ENCODE results near the gene FNBP1. TPM values are rescaled to one million over a fixed set of nuclear protein-coding genes. Genes with fewer than 3 reads are reported as not detected.

FNBP1 gene
- total and polyA plus RNA-seq, 2 of the 13 experiments (the other 11 are each of a cell fraction or from before 2014, with no cell fraction given) = 5.4 to 19.5 TPM

- TF ChIP-seq ZFP82 (CRISPR knock-in tag; IDR thresholded peaks at IDR 0.05; ENCODE audit: borderline replicate concordance) (0 out of 2 replicates have a peak, but pooled peaks have one; percentile 63), GMEB1 (CRISPR knock-in tag; IDR thresholded peaks at IDR 0.05; ENCODE audit: borderline replicate concordance) (peak; percentile 78), ZBTB39 (CRISPR knock-in tag; IDR thresholded peaks at IDR 0.05) (no peak), HNF1B (CRISPR knock-in tag; IDR thresholded peaks at IDR 0.05) (peak; percentile 47; the same call in 1 of the 2 replicates), MEIS2 (CRISPR knock-in tag; IDR thresholded peaks at IDR 0.05) (no peak), HMG20A (CRISPR knock-in tag; IDR thresholded peaks at IDR 0.05; ENCODE audit: borderline replicate concordance) (0 out of 2 replicates have a peak, but pooled peaks have one; percentile 17), ZNF205 (CRISPR knock-in tag; IDR thresholded peaks at IDR 0.05) (peak; percentile 31; the same call in 1 of the 2 replicates), ZNF891 (CRISPR knock-in tag; IDR thresholded peaks at IDR 0.05) (peak; percentile 77; the same call in 1 of the 2 replicates), ZBTB7B (CRISPR knock-in tag; IDR thresholded peaks at IDR 0.05) (peak; percentile 39; the same call in 1 of the 2 replicates), CHD4 (IDR thresholded peaks at IDR 0.05; ENCODE audit: borderline replicate concordance, low read length) (no peak), ZMYM4 (CRISPR knock-in tag; IDR thresholded peaks at IDR 0.05) (peak; percentile 69), GPBP1L1 (CRISPR knock-in tag; IDR thresholded peaks at IDR 0.05) (no peak), RFXANK (CRISPR knock-in tag; IDR thresholded peaks at IDR 0.05) (no peak), ZNF33B (CRISPR knock-in tag; IDR thresholded peaks at IDR 0.05) (no peak), JARID2 (CRISPR knock-in tag; IDR thresholded peaks at IDR 0.05; ENCODE audit: insufficient replicate concordance) (peak; percentile 69), ZNF468 (CRISPR knock-in tag; IDR thresholded peaks at IDR 0.05) (no peak), ZNF414 (CRISPR knock-in tag; IDR thresholded peaks at IDR 0.05) (peak; percentile 51; the same call in 1 of the 2 replicates), CHCHD3 (CRISPR knock-in tag; IDR thresholded peaks at IDR 0.05) (no peak), ATF7-NPFF (CRISPR knock-in tag; IDR thresholded peaks at IDR 0.05; ENCODE audit: low read depth) (0 out of 2 replicates have a peak, but pooled peaks have one; percentile 65), ZNF777 (CRISPR knock-in tag; IDR thresholded peaks at IDR 0.05) (peak; percentile 87), ZNF549 (CRISPR knock-in tag; IDR thresholded peaks at IDR 0.05) (no peak)
Measured at GRCh38 chr9:130053504-130054324, 10.7 kb upstream of the FNBP1 start, which contains the start of gene GPR107 (continued).
